Uterus (tissue), 2 donors: Measurements from ENCODE around the gene TASL.

Experiments
- POLR2A ChIP-seq, 2 donors: fragments of 450-650 bp; IDR thresholded peaks; one replicate each; pipeline ENCODE4 v1.6.1; 2016; ENCODE audit warnings: antibody characterized with exemption in 2 of 2, mild to moderate bottlenecking in 1 of 2, moderate library complexity in 1 of 2
- TF ChIP-seq, protein P1 (sequence below), 4 experiments: fragments of 200-600 bp in 2 of 4; fragments of 450-650 bp in 2 of 4; sonication (generic) in 2 of 4; IDR thresholded peaks; one replicate each; pipeline ENCODE4 v1.5.1; 2016 to 2019; ENCODE audit warnings: antibody characterized with exemption in 4 of 4, mild to moderate bottlenecking in 2 of 4, moderate library complexity in 1 of 4

DNA sequence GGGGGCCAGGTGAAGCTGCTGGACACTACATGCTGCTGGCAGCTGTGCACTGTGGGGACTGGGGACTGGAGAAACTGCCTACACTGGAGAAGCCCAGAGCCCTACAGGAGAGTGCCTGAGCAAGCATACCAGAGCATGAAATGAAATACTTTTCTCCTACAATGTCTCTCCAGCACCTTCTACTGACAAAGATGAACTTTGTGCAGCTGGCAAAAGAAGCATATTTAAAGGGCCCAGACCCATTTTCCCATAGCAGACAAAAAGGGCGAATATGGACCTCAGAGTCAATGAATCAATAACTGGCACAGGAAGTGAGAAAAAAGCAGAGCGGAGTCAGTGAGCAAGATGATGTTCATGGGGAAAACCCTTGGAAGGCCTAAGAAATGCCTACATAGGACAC lies 44.8 kb upstream of the TASL start:
- TF ChIP-seq, protein P1, sequence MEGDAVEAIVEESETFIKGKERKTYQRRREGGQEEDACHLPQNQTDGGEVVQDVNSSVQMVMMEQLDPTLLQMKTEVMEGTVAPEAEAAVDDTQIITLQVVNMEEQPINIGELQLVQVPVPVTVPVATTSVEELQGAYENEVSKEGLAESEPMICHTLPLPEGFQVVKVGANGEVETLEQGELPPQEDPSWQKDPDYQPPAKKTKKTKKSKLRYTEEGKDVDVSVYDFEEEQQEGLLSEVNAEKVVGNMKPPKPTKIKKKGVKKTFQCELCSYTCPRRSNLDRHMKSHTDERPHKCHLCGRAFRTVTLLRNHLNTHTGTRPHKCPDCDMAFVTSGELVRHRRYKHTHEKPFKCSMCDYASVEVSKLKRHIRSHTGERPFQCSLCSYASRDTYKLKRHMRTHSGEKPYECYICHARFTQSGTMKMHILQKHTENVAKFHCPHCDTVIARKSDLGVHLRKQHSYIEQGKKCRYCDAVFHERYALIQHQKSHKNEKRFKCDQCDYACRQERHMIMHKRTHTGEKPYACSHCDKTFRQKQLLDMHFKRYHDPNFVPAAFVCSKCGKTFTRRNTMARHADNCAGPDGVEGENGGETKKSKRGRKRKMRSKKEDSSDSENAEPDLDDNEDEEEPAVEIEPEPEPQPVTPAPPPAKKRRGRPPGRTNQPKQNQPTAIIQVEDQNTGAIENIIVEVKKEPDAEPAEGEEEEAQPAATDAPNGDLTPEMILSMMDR (IDR thresholded peaks at IDR 0.05), result no peak
- no peak for TF ChIP-seq POLR2A (IDR thresholded peaks at IDR 0.05)
